H1 (cell line): ENCODE data around the gene DUOXA1. TPM values are rescaled to one million over a fixed set of nuclear protein-coding genes. Genes with fewer than 3 reads are reported as not detected.

Experiments used
- CTCF ChIA-PET: fragments of 300-600 bp; sonication (Branson Sonifier 250); formaldehyde crosslinking; loops from one replicate; lab custom pipeline; 2021; ENCODE audit not compliant: partially characterized antibody; lab: Charles Lee
- POLR2A ChIA-PET: fragments of 300-600 bp; sonication (Branson Sonifier 250); formaldehyde crosslinking; loops from one replicate; lab custom pipeline; 2021; ENCODE audit warnings: inconsistent platforms; ENCODE audit not compliant: partially characterized antibody; lab: Charles Lee
- DNase-seq, 2 experiments: peaks; one replicate each; pipeline versions ENCODE4 v3.0.0 to v3.0.0-alpha.2; 2010 to 2022; ENCODE audit warnings: low spot score in 2 of 2, low read depth in 1 of 2, mixed read lengths in 1 of 2
- FAIRE-seq: peaks from 2 replicates; lab custom pipeline; 2011; peaks lifted over from hg19 to GRCh38; lab: Jason Lieb, UNC
- H2AFZ ChIP-seq: 2 replicates; pipeline ENCODE4 v1.8.1; 2012; ENCODE audit warnings: low read length, inconsistent platforms
- H2AK5ac ChIP-seq: 2 replicates; pipeline ENCODE4 v1.6.1; 2013; ENCODE audit warnings: low read depth, low read length
- H2BK120ac ChIP-seq: replicated peaks from 2 replicates; pipeline ENCODE3; 2013; ENCODE audit warnings: low read depth, low read length, inconsistent platforms
- H2BK12ac ChIP-seq: 2 replicates; pipeline ENCODE4 v1.6.1; 2013; ENCODE audit warnings: low read depth, low read length
- H2BK15ac ChIP-seq: 2 replicates; pipeline ENCODE4 v1.6.1; 2013; ENCODE audit warnings: low read length
- H2BK20ac ChIP-seq: 2 replicates; pipeline ENCODE4 v1.6.1; 2013; ENCODE audit warnings: low read length
- H2BK5ac ChIP-seq: 2 replicates; pipeline ENCODE4 v1.6.1; 2013; ENCODE audit warnings: low read depth, low read length
- H3K14ac ChIP-seq: 2 replicates; pipeline ENCODE4 v1.6.1; 2013; ENCODE audit warnings: inconsistent platforms; ENCODE audit not compliant: insufficient read length
- H3K18ac ChIP-seq: 2 replicates; pipeline ENCODE4 v1.6.1; 2013; ENCODE audit warnings: low read length; ENCODE audit errors: extremely low read depth
- H3K23ac ChIP-seq: 2 replicates; pipeline ENCODE4 v1.6.1; 2013; ENCODE audit warnings: inconsistent platforms; ENCODE audit not compliant: insufficient read length
- H3K23me2 ChIP-seq: 2 replicates; pipeline ENCODE4 v1.6.1; 2013; ENCODE audit warnings: low read depth, low read length
- H3K27ac ChIP-seq: 2 replicates; pipeline ENCODE4 v1.6.1; 2011; ENCODE audit warnings: low read depth, low read length, inconsistent platforms
- H3K27me3 ChIP-seq, 4 experiments: replicated peaks in 1 of 4; 1 replicate in 1 of 4; 2 replicates in 3 of 4; pipeline versions ENCODE4 v1.6.1 to v1.8.1; 2011 to 2013; ENCODE audit warnings: low read length in 3 of 4, mild to moderate bottlenecking in 3 of 4, inconsistent platforms in 2 of 4, mixed read lengths in 2 of 4, moderate library complexity in 1 of 4; ENCODE audit not compliant: control insufficient read depth in 3 of 4, insufficient read depth in 3 of 4; ENCODE audit errors: extremely low read depth in 1 of 4
- H3K36me3 ChIP-seq, 4 experiments: 2 replicates each; pipeline versions ENCODE4 v1.6.1 to v1.8.1; 2011 to 2013; ENCODE audit warnings: mild to moderate bottlenecking in 4 of 4, low read length in 3 of 4, moderate library complexity in 2 of 4, control low read depth in 1 of 4, inconsistent platforms in 1 of 4; ENCODE audit not compliant: insufficient read depth in 4 of 4, control insufficient read depth in 2 of 4
- H3K4ac ChIP-seq: replicated peaks from 2 replicates; pipeline ENCODE3; 2013; ENCODE audit warnings: low read length, low read depth, mixed read lengths, inconsistent platforms; ENCODE audit not compliant: insufficient read length
- H3K4me1 ChIP-seq, 4 experiments: replicated peaks in 1 of 4; 1 replicate in 1 of 4; 2 replicates in 3 of 4; pipeline versions ENCODE4 v1.6.1 to v1.8.1; 2011 to 2013; ENCODE audit warnings: low read length in 3 of 4, inconsistent platforms in 2 of 4, mixed read lengths in 1 of 4; ENCODE audit not compliant: insufficient read depth in 4 of 4, control insufficient read depth in 3 of 4
- H3K4me2 ChIP-seq, 2 experiments: 2 replicates each; pipeline versions ENCODE4 v1.6.1 to v1.8.1; 2011 to 2013; ENCODE audit warnings: low read depth in 2 of 2, low read length in 2 of 2, control low read depth in 1 of 2, inconsistent platforms in 1 of 2, mild to moderate bottlenecking in 1 of 2; ENCODE audit not compliant: insufficient read depth in 1 of 2
- H3K4me3 ChIP-seq, 4 experiments: fragments of 200-600, 300-600 bp in 1 of 4; sonication (generic), shearing (Covaris generic), sonication (Bioruptor Twin) in 1 of 4; 2 replicates each; pipeline versions ENCODE4 v1.5.1 to v1.8.1; 2011 to 2016; ENCODE audit warnings: low read length in 4 of 4, low read depth in 3 of 4, control low read depth in 2 of 4, inconsistent platforms in 2 of 4, mild to moderate bottlenecking in 2 of 4, mixed read lengths in 1 of 4, moderate library complexity in 1 of 4; ENCODE audit not compliant: insufficient read depth in 2 of 4; ENCODE audit errors: extremely low read depth in 1 of 4
- H3K56ac ChIP-seq: replicated peaks from 2 replicates; pipeline ENCODE3; 2013; ENCODE audit warnings: low read depth, mild to moderate bottlenecking, mixed read lengths, low read length, inconsistent platforms; ENCODE audit not compliant: insufficient read length
- H3K79me1 ChIP-seq: 2 replicates; pipeline ENCODE4 v1.6.1; 2013; ENCODE audit warnings: low read depth, low read length, control low read depth
- H3K79me2 ChIP-seq, 2 experiments: 2 replicates each; pipeline versions ENCODE4 v1.6.1 to v1.8.1; 2012 to 2013; ENCODE audit warnings: low read length in 2 of 2, mild to moderate bottlenecking in 2 of 2, inconsistent platforms in 1 of 2; ENCODE audit not compliant: insufficient read depth in 2 of 2, control insufficient read depth in 1 of 2
- H3K9ac ChIP-seq, 4 experiments: replicated peaks in 1 of 4; 1 replicate in 1 of 4; 2 replicates in 3 of 4; pipeline versions ENCODE4 v1.6.1 to v1.8.1; 2011 to 2013; ENCODE audit warnings: low read depth in 3 of 4, low read length in 3 of 4, control low read depth in 2 of 4, mild to moderate bottlenecking in 2 of 4, moderate library complexity in 2 of 4, inconsistent platforms in 1 of 4; ENCODE audit errors: extremely low read depth in 1 of 4
- H3K9me3 ChIP-seq, 2 experiments: 2 replicates each; pipeline versions ENCODE4 v1.6.1 to v1.8.1; 2012 to 2013; ENCODE audit warnings: mild to moderate bottlenecking in 2 of 2, moderate library complexity in 2 of 2, control low read depth in 1 of 2, inconsistent platforms in 1 of 2, low read depth in 1 of 2, low read length in 1 of 2, mixed read lengths in 1 of 2; ENCODE audit not compliant: insufficient read depth in 2 of 2
- H4K20me1 ChIP-seq, 2 experiments: replicated peaks in 1 of 2; 2 replicates each; pipeline versions ENCODE3 to v1.8.1; 2011 to 2013; ENCODE audit warnings: inconsistent platforms in 2 of 2, low read length in 2 of 2, mild to moderate bottlenecking in 1 of 2; ENCODE audit not compliant: insufficient read depth in 2 of 2, control insufficient read depth in 1 of 2
- H4K5ac ChIP-seq: 2 replicates; pipeline ENCODE4 v1.6.1; 2013; ENCODE audit warnings: low read length, low read depth, mixed read lengths, inconsistent platforms; ENCODE audit not compliant: insufficient read length
- H4K8ac ChIP-seq: 2 replicates; pipeline ENCODE4 v1.8.0; 2013; ENCODE audit warnings: mild to moderate bottlenecking, moderate library complexity, low read length, inconsistent platforms; ENCODE audit not compliant: insufficient read depth; ENCODE audit errors: extremely low read depth
- H4K91ac ChIP-seq: replicated peaks from 2 replicates; pipeline ENCODE3; 2013; ENCODE audit warnings: low read length, mixed read lengths, inconsistent platforms; ENCODE audit not compliant: insufficient read length
- BRCA1 ChIP-seq: IDR thresholded peaks from 2 replicates; pipeline ENCODE4 v1.6.1; 2012; ENCODE audit warnings: low read depth, low read length, improper control_type of control experiment
- CBX8 ChIP-seq: fragments of 300-800, 300-1000 bp; sonication (generic); IDR thresholded peaks from 2 replicates; pipeline ENCODE4 v1.7.1; 2016; ENCODE audit warnings: low read depth, low read length, borderline replicate concordance
- FOSL1 ChIP-seq: IDR thresholded peaks from 2 replicates; pipeline ENCODE4 v1.6.1; 2011; ENCODE audit warnings: mild to moderate bottlenecking, low read depth, low read length, moderate library complexity; ENCODE audit not compliant: insufficient read depth
- PHF8 ChIP-seq: fragments of 200-600 bp; sonication (generic); conservative IDR thresholded peaks from 2 replicates; pipeline ENCODE4 v1.7.1; 2012; ENCODE audit warnings: low read depth, mild to moderate bottlenecking, inconsistent platforms, low read length, moderate library complexity
- POLR2AphosphoS5 ChIP-seq: IDR thresholded peaks from 2 replicates; pipeline ENCODE4 v1.6.1; 2011; ENCODE audit warnings: low read depth, low read length
- RNF2 ChIP-seq: fragments of 200-900, 300-1000 bp; sonication (generic); IDR thresholded peaks from 2 replicates; pipeline ENCODE4 v1.7.1; 2016; ENCODE audit warnings: borderline replicate concordance, low read depth, mild to moderate bottlenecking, antibody characterized with exemption, low read length; ENCODE audit not compliant: poor library complexity, severe bottlenecking; ENCODE audit errors: missing control alignments
- SIX5 ChIP-seq: IDR thresholded peaks from 2 replicates; pipeline ENCODE4 v1.6.1; 2011; ENCODE audit warnings: mild to moderate bottlenecking, low read depth, low read length
- SP4 ChIP-seq: IDR thresholded peaks from 2 replicates; pipeline ENCODE4 v1.6.1; 2012; ENCODE audit warnings: low read length, inconsistent platforms
- TAF1 ChIP-seq: IDR thresholded peaks from 2 replicates; pipeline ENCODE4 v1.6.1; 2011; ENCODE audit warnings: mild to moderate bottlenecking, low read depth, low read length
- WGBS, 2 experiments: shearing (Covaris generic) in 1 of 2; methylation state at CpG; one replicate each; pipeline versions ENCODE4 v1.1.6 to v1.1.7; 2013 to 2015; ENCODE audit warnings: low lambda C conversion rate in 2 of 2, mixed read lengths in 2 of 2, inconsistent platforms in 1 of 2, low coverage in 1 of 2, missing lambda C conversion rate in 1 of 2; ENCODE audit not compliant: insufficient replicate concordance in 2 of 2, insufficient coverage in 1 of 2, insufficient read length in 1 of 2; ENCODE audit errors: extremely low coverage in 1 of 2, missing lambda C conversion rate in 1 of 2; 5-methylcytosine and 5-hydroxymethylcytosine counted together
- polyA plus RNA-seq, 7 experiments: library from polyadenylated mRNA; depleted of rRNA in 3 of 7; stranded (reverse) in 5 of 7; unstranded in 2 of 7; fragments of >200 nt in 5 of 7; fragments of 200-250 nt in 2 of 7; gene quantifications; 1 replicate in 5 of 7; 2 replicates in 1 of 7; 4 replicates in 1 of 7; pipeline versions ENCODE4 v1.2.1 to v1.2.3, GENCODE V29; 2011 to 2013; ENCODE audit warnings: missing spikeins in 2 of 7, mixed read lengths in 2 of 7
- total RNA-seq: library from RNA; stranded (reverse); fragmentation: NEBNext Ultra II Directional; extraction: Animal tissue kit (Norgen Biotek cat#: 25700); gene quantifications from 2 replicates; pipeline ENCODE4 v1.2.1, GENCODE V29; 2021
- TF ChIP-seq, protein P1 (sequence below): IDR thresholded peaks from 2 replicates; pipeline ENCODE4 v1.6.1; 2012; ENCODE audit warnings: inconsistent platforms

DUOXA1 gene
- total and polyA plus RNA-seq, 2 of the 8 experiments (the other 6 are each of a cell fraction or from before 2014, with no cell fraction given), result 0.18 TPM; not detected in 1

DNA sequence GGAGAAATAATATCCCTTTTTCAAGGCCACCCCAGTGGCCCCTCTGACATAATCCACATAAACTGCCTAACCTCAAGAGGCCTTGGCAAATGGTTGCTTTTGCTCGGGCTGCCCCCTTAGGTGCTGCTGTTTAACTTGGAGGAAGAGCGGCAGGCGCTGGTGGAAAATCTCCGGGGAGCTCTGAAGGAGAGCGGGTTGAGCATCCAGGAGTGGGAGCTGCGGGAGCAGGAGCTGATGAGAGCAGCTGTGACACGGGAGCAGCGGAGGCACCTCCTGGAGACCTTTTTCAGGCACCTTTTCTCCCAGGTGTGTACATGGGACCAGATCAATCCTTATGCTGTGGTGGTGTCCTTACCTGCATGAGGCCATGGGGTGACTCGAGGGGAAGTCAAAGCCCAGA is 15.1 kb upstream of the DUOXA1 start:
- H3K4me1 ChIP-seq, result no peaks in the 10 kb centered on the region; a peak in 1 of 7 replicates
- H3K4ac ChIP-seq, result no peak overlapping the region
- H3K56ac ChIP-seq, result no peak overlapping the region
- no peak overlapping the region for H3K18ac ChIP-seq
- no peak overlapping the region for H2BK15ac ChIP-seq
- no peaks in the 10 kb centered on the region for H3K79me2 ChIP-seq
- no peaks in the 10 kb centered on the region; a peak in 1 of 7 replicates for H3K27me3 ChIP-seq
- H3K36me3 ChIP-seq, result no peaks in the 10 kb centered on the region
- H4K20me1 ChIP-seq, result no peaks in the 10 kb centered on the region
- no peak overlapping the region for H4K91ac ChIP-seq
- no peak overlapping the region for H2AFZ ChIP-seq
- no peak overlapping the region for H3K9ac ChIP-seq
- H3K4me3 ChIP-seq, result no peak overlapping the region
- no peak overlapping the region for H2BK12ac ChIP-seq
- no peak overlapping the region for H3K23ac ChIP-seq
- H3K23me2 ChIP-seq, result no peaks in the 10 kb centered on the region
- H4K5ac ChIP-seq, result no peak overlapping the region
- FAIRE-seq, result no peak
- no peak overlapping the region for H3K4me2 ChIP-seq
- H2AK5ac ChIP-seq, result no peak overlapping the region
- no peak overlapping the region for H2BK5ac ChIP-seq
- no peak for TF ChIP-seq BRCA1
- no peak for TF ChIP-seq TAF1
- TF ChIP-seq RNF2, result no peak
- TF ChIP-seq FOSL1, result no peak
- TF ChIP-seq POLR2AphosphoS5, result no peak
- no peak for TF ChIP-seq SIX5
- no peak for TF ChIP-seq SP4
- no peak for TF ChIP-seq CBX8
- TF ChIP-seq PHF8, result no peak
- TF ChIP-seq, protein P1, sequence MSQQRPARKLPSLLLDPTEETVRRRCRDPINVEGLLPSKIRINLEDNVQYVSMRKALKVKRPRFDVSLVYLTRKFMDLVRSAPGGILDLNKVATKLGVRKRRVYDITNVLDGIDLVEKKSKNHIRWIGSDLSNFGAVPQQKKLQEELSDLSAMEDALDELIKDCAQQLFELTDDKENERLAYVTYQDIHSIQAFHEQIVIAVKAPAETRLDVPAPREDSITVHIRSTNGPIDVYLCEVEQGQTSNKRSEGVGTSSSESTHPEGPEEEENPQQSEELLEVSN, result no peak
- TF ChIP-seq, all 59 proteins: peak for 0
- Histone ChIP-seq H4K8ac (no peak overlapping the region), H3K79me1 (no peaks in the 10 kb centered on the region; the same call in 1 of the 2 replicates), H2BK120ac (no peak overlapping the region), H2BK20ac (no peak overlapping the region), H3K27ac (no peak overlapping the region), H3K9me3 (no peaks in the 10 kb centered on the region), H3K14ac (no peak overlapping the region)
- 85% methylated on average over 9 of the region's 9 CpGs; no CpG with 5 or more reads in 1 of the 2 experiments for WGBS, 2 experiments
- CTCF ChIA-PET, result interaction anchor here (1.3 to 10.1 kb wide), 3 partner anchors 12 to 20 kb away, joined by 3 to 57 read pairs (median 12); no protein-coding TSS in a partner anchor
- DNase-seq, result no peak
- POLR2A ChIA-PET, result no interaction called here
